GM12878 (cell line): Measurements from ENCODE around the gene FNDC8. TPM values are rescaled to one million over a fixed set of nuclear protein-coding genes. Genes with fewer than 3 reads are reported as not detected.
A peak's percentile ranks its signal among the peaks of the same experiment; 100 is the strongest.

ENCODE experiments used
- ATAC-seq: fragments of 200-7000 bp; cut with Tn5 transposase; 3 replicates; pipeline ENCODE4 v1.9.1; 2020; ENCODE audit warnings: mild to moderate bottlenecking, moderate library complexity
- BruUV-seq: library from RNA; stranded (reverse); fragments of 400-500 nt; replicated peaks from 2 replicates; lab custom pipeline; 2021; lab: Mats Ljungman, UMichigan
- CTCF ChIA-PET: fragments of 300-600 bp; sonication (Branson Sonifier 250); formaldehyde crosslinking; extraction: SDS; loops from one replicate; lab custom pipeline; 2021; ENCODE audit warnings: inconsistent platforms; lab: Yijun Ruan, JAX
- POLR2A ChIA-PET: fragments of 350-600 bp; formaldehyde crosslinking; extraction: SDS; loops from one replicate; lab custom pipeline; 2021; ENCODE audit warnings: inconsistent platforms; lab: Charles Lee
- RAD21 ChIA-PET: fragments of 300-600 bp; sonication (Branson Sonifier 250); formaldehyde crosslinking; loops from one replicate; lab custom pipeline; 2023; ENCODE audit warnings: antibody characterized with exemption; ENCODE audit not compliant: unreplicated experiment; lab: Charles Lee
- SMC1A ChIA-PET: fragments of 300-600 bp; sonication (Branson Sonifier 250); formaldehyde crosslinking; loops from one replicate; lab custom pipeline; 2023; ENCODE audit not compliant: unreplicated experiment, uncharacterized antibody; lab: Charles Lee
- DNase-seq: peaks from one replicate; pipeline ENCODE4 v3.0.0-alpha.2; 2011; ENCODE audit warnings: low read depth, low spot score
- FAIRE-seq: peaks from 3 replicates; lab custom pipeline; 2011; peaks lifted over from hg19 to GRCh38; lab: Jason Lieb, UNC
- H2AFZ ChIP-seq: 2 replicates; pipeline ENCODE4 v1.6.0; 2011; ENCODE audit warnings: low read depth, low read length, control low read depth; ENCODE audit not compliant: control insufficient read depth
- H3K27ac ChIP-seq: 2 replicates; pipeline ENCODE4 v1.5.1; 2011; ENCODE audit warnings: control low read depth; ENCODE audit not compliant: control insufficient read depth, insufficient read depth
- H3K27me3 ChIP-seq, 2 experiments: replicated peaks in 1 of 2; 2 replicates each; pipeline versions ENCODE4 v1.6.0 to v1.6.1; 2011; ENCODE audit warnings: low read length in 1 of 2; ENCODE audit not compliant: control insufficient read depth in 2 of 2, insufficient read depth in 2 of 2
- H3K36me3 ChIP-seq, 2 experiments: 2 replicates each; pipeline ENCODE4 v1.5.1; 2011; ENCODE audit warnings: low read length in 1 of 2; ENCODE audit not compliant: control insufficient read depth in 2 of 2, insufficient read depth in 2 of 2
- H3K4me1 ChIP-seq: 2 replicates; pipeline ENCODE4 v1.6.1; 2011; ENCODE audit warnings: mild to moderate bottlenecking, low read length, moderate library complexity, mixed read lengths; ENCODE audit not compliant: control insufficient read depth, insufficient read depth
- H3K4me2 ChIP-seq: 2 replicates; pipeline ENCODE4 v1.6.0; 2011; ENCODE audit warnings: control low read depth; ENCODE audit not compliant: control insufficient read depth, insufficient read depth
- H3K4me3 ChIP-seq: fragments of 200-600 bp; sonication (generic); 2 replicates; pipeline ENCODE4 v1.5.1; 2016
- H3K79me2 ChIP-seq: 2 replicates; pipeline ENCODE4 v1.6.0; 2011; ENCODE audit warnings: low read length; ENCODE audit not compliant: control insufficient read depth, insufficient read depth
- H3K9ac ChIP-seq: 2 replicates; pipeline ENCODE4 v1.8.0; 2011; ENCODE audit warnings: low read length, control low read depth, mixed read lengths; ENCODE audit not compliant: control insufficient read depth, insufficient read depth
- H3K9me3 ChIP-seq: replicated peaks from 3 replicates; pipeline ENCODE4 v1.5.1; 2011; ENCODE audit warnings: mild to moderate bottlenecking, low read length; ENCODE audit not compliant: control insufficient read depth, insufficient read depth
- H4K20me1 ChIP-seq: 2 replicates; pipeline ENCODE4 v1.6.0; 2011; ENCODE audit not compliant: control insufficient read depth, insufficient read depth
- CHD2 ChIP-seq: IDR thresholded peaks from 2 replicates; pipeline ENCODE4 v1.6.1; 2011; ENCODE audit warnings: low read depth, low read length, improper control_type of control experiment, borderline replicate concordance
- ELK1 ChIP-seq: IDR thresholded peaks from 2 replicates; pipeline ENCODE4 v1.6.1; 2012; ENCODE audit warnings: low read depth, low read length, improper control_type of control experiment
- JUNB ChIP-seq: IDR thresholded peaks from 2 replicates; pipeline ENCODE4 v1.6.1; 2016; ENCODE audit warnings: antibody characterized with exemption, mild to moderate bottlenecking
- PBX3 ChIP-seq: IDR thresholded peaks from 2 replicates; pipeline ENCODE4 v1.6.1; 2011; ENCODE audit warnings: mild to moderate bottlenecking, low read depth, low read length, moderate library complexity; ENCODE audit not compliant: insufficient replicate concordance
- RB1 ChIP-seq: fragments of 450-650 bp; formaldehyde crosslinking; IDR thresholded peaks from 2 replicates; pipeline ENCODE4 v1.6.1; 2017; ENCODE audit warnings: mild to moderate bottlenecking, borderline replicate concordance
- REST ChIP-seq: IDR thresholded peaks from 2 replicates; pipeline ENCODE4 v1.6.1; 2012; ENCODE audit warnings: mild to moderate bottlenecking, low read depth, low read length
- SIX5 ChIP-seq: IDR thresholded peaks from 2 replicates; pipeline ENCODE4 v1.6.1; 2011; ENCODE audit warnings: mild to moderate bottlenecking, low read depth, low read length, moderate library complexity; ENCODE audit not compliant: severe bottlenecking
- SKIL ChIP-seq: fragments of 450-650 bp; IDR thresholded peaks from 2 replicates; pipeline ENCODE4 v1.6.1; 2017; ENCODE audit warnings: mild to moderate bottlenecking, low read depth, inconsistent platforms; ENCODE audit not compliant: poor library complexity, severe bottlenecking
- TCF12 ChIP-seq: IDR thresholded peaks from 2 replicates; pipeline ENCODE4 v1.6.1; 2011; ENCODE audit warnings: low read depth, mild to moderate bottlenecking, low read length
- ZBED1 ChIP-seq: IDR thresholded peaks from 2 replicates; pipeline ENCODE4 v1.6.1; 2016; ENCODE audit warnings: borderline replicate concordance
- ZBTB33 ChIP-seq: fragments of 450-650 bp; IDR thresholded peaks from 2 replicates; pipeline ENCODE4 v1.6.1; 2017; ENCODE audit warnings: mild to moderate bottlenecking
- WGBS: methylation state at CpG from one replicate; pipeline ENCODE4 v1.1.6; 2016; ENCODE audit warnings: low lambda C conversion rate; ENCODE audit not compliant: insufficient replicate concordance, insufficient coverage; ENCODE audit errors: missing lambda C conversion rate; 5-methylcytosine and 5-hydroxymethylcytosine counted together
- in situ Hi-C: fragments of 300-500 bp; cut with MboI; formaldehyde crosslinking; loops from 9 replicates; pipeline ENCODE4 v1.14.3; 2018; ENCODE audit warnings: mixed read lengths
- intact Hi-C: fragments of 100-400 bp; cut with micrococcal nuclease; formaldehyde crosslinking; loops from one replicate; pipeline ENCODE4 v1.14.2; 2022; ENCODE audit not compliant: unreplicated experiment
- polyA plus RNA-seq, 11 experiments: library from polyadenylated mRNA; depleted of rRNA in 4 of 11; unstranded in 6 of 11; stranded (reverse) in 5 of 11; fragments of >200 nt; fragmentation: Nextera tagmentation in 4 of 11; fragmentation: Illumina TruSeq in 1 of 11; extraction: Ambion mirVana in 4 of 11; extraction: Trizol in 1 of 11; gene quantifications; 1 replicate in 1 of 11; 2 replicates in 10 of 11; pipeline versions ENCODE4 v1.2.1 to v1.2.3, GENCODE V29; 2011 to 2016; ENCODE audit warnings: inconsistent platforms in 2 of 11, missing spikeins in 2 of 11, low read depth in 1 of 11
- total RNA-seq, 4 experiments: library from RNA; depleted of rRNA in 3 of 4; stranded (reverse); fragments of >200 nt in 3 of 4; fragmentation: Illumina TruSeq in 1 of 4; extraction: Trizol in 1 of 4; gene quantifications; 2 replicates each; pipeline versions ENCODE4 v1.2.1 to v1.2.3, GENCODE V29; 2013 to 2021

The FNDC8 gene
- total and polyA plus RNA-seq, 10 of the 15 experiments (the other 5 are each of a cell fraction or from before 2014, with no cell fraction given), result 0.06 to 0.15 (median 0.11) TPM; not detected in 7

- BruUV-seq, result no TSS peak
- CTCF ChIA-PET, result interaction anchor here (0.7 to 4.8 kb wide), 33 partner anchors 8 to 547 kb away, joined by 3 to 40 read pairs (median 6); partner anchors contain the start of genes FNDC8, RAD51D and RFFL
- Histone ChIP-seq H3K4me2 (peak overlapping the region; percentile 89), H4K20me1 (no peaks in the 10 kb centered on the region), H3K4me1 (peaks cover 9% of the 10 kb centered on the region), H2AFZ (peak overlapping the region; percentile 97), H3K9me3 (no peaks in the 10 kb centered on the region), H3K27me3 (no peaks in the 10 kb centered on the region), H3K9ac (peak overlapping the region; percentile 95), H3K27ac (peak overlapping the region; percentile 96), H3K36me3 (no peaks in the 10 kb centered on the region), H3K79me2 (peaks cover 48% of the 10 kb centered on the region), H3K4me3 (peak overlapping the region; percentile 80)
- no peak for DNase-seq
- RAD21 ChIA-PET, result interaction anchor here (0.6 to 17.8 kb wide), 17 partner anchors 21 to 707 kb away, joined by 3 to 452 read pairs (median 6); partner anchors contain the start of genes LIG3, RAD51D and RFFL
- WGBS, result under 1% methylated on average over 35 of the region's 80 CpGs
- intact Hi-C loops, result loop anchor here (1.0 to 5.0 kb wide), 5 partner anchors 26 to 107 kb away; partner anchors contain the start of genes LIG3, RAD51D and RFFL
- SMC1A ChIA-PET, result interaction anchor here (0.8 to 14.7 kb wide), 21 partner anchors 8 to 111 kb away, joined by 3 to 534 read pairs (median 4); partner anchors contain the start of gene RFFL
- in situ Hi-C loops, result no loop called here
- peak; percentile 83 for ATAC-seq
- POLR2A ChIA-PET, result interaction anchor here (1.0 to 5.0 kb wide), 12 partner anchors 10 to 108 kb away, joined by 3 to 115 read pairs (median 6); partner anchors contain the start of gene RFFL
- no peak for FAIRE-seq
- no peak for TF ChIP-seq PBX3
- no peak for TF ChIP-seq SIX5
- no peak for TF ChIP-seq ZBTB33
- TF ChIP-seq RB1, result peak; percentile 68; the same call in 1 of the 2 replicates
- TF ChIP-seq ELK1, result 0 out of 2 replicates have a peak, but pooled peaks have one; percentile 40
- peak; percentile 61 for TF ChIP-seq CHD2
- no peak for TF ChIP-seq JUNB
- no peak for TF ChIP-seq SKIL
- TF ChIP-seq REST, result no peak
- peak; percentile 90 for TF ChIP-seq TCF12
- no peak; the same call in 1 of the 2 replicates for TF ChIP-seq ZBED1
Measured at GRCh38 chr17:35088881-35089585, 32.4 kb upstream of the FNDC8 start.
